Right ventricle myocardium superior (tissue), 1 donor: ENCODE results near the gene CAMKK2. TPM values are rescaled to one million over a fixed set of nuclear protein-coding genes. Genes with fewer than 3 reads are reported as not detected.
A peak's percentile ranks its signal among the peaks of the same experiment; 100 is the strongest.
"Not testable (repeated sequence)": the region's sequence is repeated elsewhere in the genome, so short reads cannot be mapped to it uniquely, and the experiment has no call there.

Source experiments
- ATAC-seq: fragments of 200-7000 bp; cut with Tn5 transposase; one replicate; pipeline ENCODE4 v1.9.1; 2020; ENCODE audit warnings: mild to moderate bottlenecking; ENCODE audit not compliant: poor library complexity
- DNase-seq: peaks from one replicate; pipeline ENCODE4 v3.0.0-alpha.2; 2020
- intact Hi-C: fragments of 100-400 bp; cut with DNase I; formaldehyde crosslinking; loops from one replicate; pipeline ENCODE4 v1.11.2; 2022
- total RNA-seq: library from RNA; stranded (reverse); fragmentation: NEBNext Ultra II Directional; extraction: Animal tissue kit (Norgen Biotek cat#: 25700); gene quantifications from one replicate; pipeline ENCODE4 v1.2.1, GENCODE V29; 2021
- donor health status: DM: no; HTN: yes; CAD: no; lungs with severe emphysema.

Gene CAMKK2
- total RNA-seq, 1 donor from 2014 or later = 14.8 TPM

DNA sequence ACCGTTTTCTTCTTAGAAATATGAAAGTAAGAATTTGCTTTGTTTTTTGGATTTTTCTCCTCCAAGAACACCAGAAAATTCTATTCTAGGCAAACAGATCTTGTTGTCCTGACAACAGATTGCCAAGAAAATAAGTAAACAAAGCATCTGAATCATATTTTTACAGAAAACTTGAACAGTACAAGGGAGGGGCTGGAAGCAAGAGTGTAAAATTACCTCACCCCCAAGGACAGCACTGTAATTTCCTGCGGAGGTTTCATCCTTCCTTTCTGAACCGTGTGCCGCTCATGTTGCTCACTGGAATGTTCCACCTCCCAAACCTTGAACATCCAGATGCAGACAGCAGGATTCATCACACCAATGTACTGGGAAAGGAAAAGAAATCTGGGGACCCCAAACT lies 5.4 kb upstream of the CAMKK2 start:
- DNase-seq (no peak), ATAC-seq (no peak)
- intact Hi-C loops = no loop called here

DNA sequence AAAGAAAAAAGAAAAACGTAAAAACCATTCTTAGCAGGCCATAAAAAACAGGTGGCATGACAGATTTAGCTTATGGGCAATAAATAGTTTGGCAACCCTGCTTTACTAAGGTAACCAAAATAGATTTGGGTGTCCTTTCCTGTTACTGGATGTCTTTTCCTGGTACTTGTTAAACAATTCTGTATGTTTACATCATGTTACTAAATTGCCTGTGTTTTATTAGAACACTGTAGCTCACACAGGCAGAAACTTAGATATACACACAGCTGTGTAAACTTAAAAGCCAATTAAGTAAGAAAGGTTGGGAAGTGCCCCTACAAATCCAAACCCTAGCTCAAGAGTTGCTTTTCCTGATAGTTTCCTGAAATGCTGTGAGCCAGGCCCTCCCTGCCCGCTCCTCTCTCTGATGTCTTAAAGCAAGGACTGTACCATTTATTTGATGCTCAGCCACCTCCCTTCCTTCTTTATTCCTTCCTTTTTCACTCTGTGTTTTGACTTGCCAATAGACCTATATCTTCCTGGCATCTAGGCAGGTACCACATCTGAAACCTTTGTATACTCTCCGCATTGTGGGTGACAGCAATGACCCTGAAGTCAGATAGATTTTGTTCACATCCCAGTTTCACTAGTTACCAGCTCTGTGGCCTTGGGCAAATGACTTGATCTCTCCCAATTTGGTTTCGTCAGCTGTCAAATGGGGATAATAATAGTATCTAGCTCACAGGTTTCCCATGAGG lies 3.7 kb upstream of the CAMKK2 start:
- no peak for ATAC-seq
- no peak for DNase-seq
- intact Hi-C loops = no loop called here

DNA sequence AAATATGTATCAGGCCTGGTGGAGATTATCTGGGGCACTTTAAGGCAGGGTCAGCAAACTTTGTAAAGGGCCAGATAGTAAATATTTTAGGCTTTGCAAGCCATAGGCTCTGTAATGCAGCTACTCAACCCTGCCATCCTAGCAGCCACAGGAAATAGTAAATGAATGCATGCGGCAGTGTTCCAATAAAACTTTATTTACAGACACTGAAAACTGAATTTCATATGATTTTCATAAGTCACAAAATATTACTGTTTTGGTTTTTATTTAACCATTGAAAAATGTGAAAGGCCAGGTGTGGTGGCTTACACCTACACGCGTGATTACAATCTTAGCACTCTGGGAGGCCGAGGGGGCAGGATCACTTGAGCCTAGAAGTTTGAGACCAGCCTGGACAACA lies 3.2 kb upstream of the CAMKK2 start:
- ATAC-seq (no peak), DNase-seq (no peak)
- intact Hi-C loops = no loop called here

- DNase-seq, ATAC-seq, intact Hi-C loops: not testable (repeated sequence)
Observed at GRCh38 chr12:121298411-121298810, 1.9 kb upstream of the CAMKK2 start.

GRCh38 chr12:121297435-121297991 lies 1.0 kb upstream of the CAMKK2 start:
- ATAC-seq (peak; percentile 31), DNase-seq (peak; percentile 40)
- intact Hi-C loops = no loop called here

- ATAC-seq = peak; percentile 33
- intact Hi-C loops = no loop called here
- DNase-seq = peak; percentile 56
Observed at GRCh38 chr12:121295746-121296617, 527 bp downstream of the CAMKK2 start.

GRCh38 chr12:121295116-121295745 lies 1.3 kb downstream of the CAMKK2 start:
- no peak for ATAC-seq
- intact Hi-C loops = no loop called here
- DNase-seq = peak; percentile 16

GRCh38 chr12:121294151-121294889 lies 2.2 kb downstream of the CAMKK2 start:
- DNase-seq (peak; percentile 39), ATAC-seq (no peak)
- intact Hi-C loops = no loop called here

DNA sequence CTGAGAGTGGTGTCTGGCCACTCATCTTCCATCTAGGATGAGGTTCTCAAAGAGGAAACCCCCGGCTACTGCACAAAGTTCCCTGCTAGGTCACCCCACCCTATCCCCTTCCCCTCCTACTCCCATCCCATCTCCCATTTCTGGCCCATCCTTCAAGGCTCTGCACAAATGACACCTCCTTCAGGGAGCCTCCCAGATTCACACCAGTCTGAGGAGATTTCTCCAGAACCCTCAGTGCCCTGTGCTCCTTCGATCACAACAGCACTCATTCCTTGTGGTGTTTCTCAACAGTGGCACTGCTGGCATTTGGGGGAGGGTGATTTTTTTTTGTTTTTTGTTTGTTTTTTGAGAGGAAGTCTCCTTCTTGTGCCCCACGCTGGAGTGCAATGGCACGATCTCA lies 2.9 kb downstream of the CAMKK2 start:
- intact Hi-C loops = no loop called here
- no peak for ATAC-seq
- DNase-seq = peak; percentile 7

DNA sequence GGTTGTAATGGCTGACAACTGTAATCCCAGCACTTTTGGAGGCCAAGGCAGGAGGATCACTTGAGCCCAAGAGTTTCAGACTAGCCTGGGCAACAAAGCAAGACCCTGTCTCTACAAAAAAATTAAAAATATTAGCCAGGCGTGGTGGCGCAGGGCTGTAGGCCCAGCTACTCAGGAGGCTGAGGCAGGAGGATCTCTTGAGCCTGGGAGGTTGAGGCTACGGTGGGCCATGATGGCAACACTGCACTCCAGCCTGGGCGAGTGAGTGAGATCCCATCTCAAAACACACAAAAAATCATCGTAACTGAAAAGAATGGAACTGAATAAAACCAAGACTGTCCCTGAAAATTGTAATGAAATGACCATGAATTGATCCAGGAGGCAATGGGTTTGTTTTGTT lies 6.1 kb downstream of the CAMKK2 start:
- DNase-seq = peak; percentile 1
- ATAC-seq = no peak
- intact Hi-C loops = no loop called here

GRCh38 chr12:121289962-121290361 lies 6.5 kb downstream of the CAMKK2 start:
- no peak for ATAC-seq
- intact Hi-C loops = no loop called here
- DNase-seq = peak; percentile 8

GRCh38 chr12:121288986-121289385 lies 7.5 kb downstream of the CAMKK2 start:
- peak; percentile 64 for ATAC-seq
- intact Hi-C loops = no loop called here
- DNase-seq = peak; percentile 59

- DNase-seq (peak; percentile 42), ATAC-seq (peak; percentile 28)
Observed at GRCh38 chr12:121288158-121288845, 8.2 kb downstream of the CAMKK2 start.

DNA sequence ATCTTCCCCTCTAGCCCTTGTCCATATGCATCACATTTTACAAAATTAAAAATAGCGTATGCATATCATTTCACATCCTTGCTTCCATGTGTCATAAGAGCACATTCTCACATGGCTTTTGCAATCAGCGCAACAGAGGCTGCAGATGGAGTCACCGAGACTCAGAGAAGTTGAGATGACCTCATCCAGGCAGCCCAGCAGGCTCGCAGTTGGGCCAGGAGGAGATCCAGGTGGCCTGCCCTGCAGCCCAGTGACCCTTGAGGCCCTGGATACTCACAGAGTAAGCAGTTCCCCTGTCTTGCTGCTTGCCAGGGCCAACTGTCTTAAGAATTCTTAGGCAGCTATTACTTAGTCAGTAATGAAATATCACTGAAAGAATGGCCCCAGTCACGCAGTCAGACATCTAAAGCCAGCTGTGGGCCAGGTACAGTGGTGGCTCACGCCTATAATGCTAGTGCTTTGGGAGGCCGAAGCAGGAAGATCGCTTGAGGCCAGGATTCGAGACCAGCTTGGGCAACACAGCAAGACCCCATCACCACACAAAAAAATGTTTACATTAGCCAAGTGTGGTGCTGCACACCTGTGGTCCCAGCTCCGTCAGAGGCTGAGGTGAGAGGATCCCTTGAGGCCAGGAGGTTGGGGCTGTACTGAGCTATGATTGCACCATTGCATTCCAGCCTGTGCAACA lies 9.1 kb downstream of the CAMKK2 start:
- DNase-seq = peak; percentile 35
- ATAC-seq = no peak
- intact Hi-C loops = no loop called here

More at GRCh38 chr12:121288158-121288845, 8.2 kb downstream of the CAMKK2 start:
- intact Hi-C loops = no loop called here

DNA sequence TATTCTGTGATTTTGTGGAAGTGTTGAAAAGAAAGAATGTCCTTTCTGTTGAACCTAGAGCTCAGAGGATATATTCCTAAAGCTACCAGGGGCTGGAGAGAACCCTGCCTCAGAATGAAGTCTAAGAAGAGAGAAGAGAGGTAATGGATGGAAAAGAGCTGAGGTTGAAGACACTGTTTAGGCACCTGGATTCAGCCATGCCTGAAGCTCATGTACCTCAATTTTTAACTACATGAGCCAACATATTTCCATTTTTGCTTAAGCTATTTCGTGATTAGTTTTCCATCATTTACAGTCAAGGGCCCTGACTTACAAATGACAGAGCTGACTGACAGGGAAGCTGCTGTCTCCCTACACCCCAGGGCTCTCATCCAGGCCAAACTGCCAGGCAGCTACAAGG lies 10.7 kb downstream of the CAMKK2 start:
- ATAC-seq = no peak
- DNase-seq = peak; percentile 8
- intact Hi-C loops = no loop called here

- intact Hi-C loops = no loop called here
- ATAC-seq (no peak), DNase-seq (peak; percentile 39)
Observed at GRCh38 chr12:121284551-121285390, 11.7 kb downstream of the CAMKK2 start.

- DNase-seq (peak; percentile 20), ATAC-seq (no peak)
- intact Hi-C loops = no loop called here
Observed at GRCh38 chr12:121283841-121284240, 12.7 kb downstream of the CAMKK2 start.
